HG02840 (cell line): ENCODE measurements around the gene TPD52L1.
"Not testable (repeated sequence)": the region's sequence is repeated elsewhere in the genome, so short reads cannot be mapped to it uniquely, and the experiment has no call there.

ENCODE experiments used
- ATAC-seq: cut with Tn5 transposase; IDR thresholded peaks from one replicate; pipeline ENCODE4 v1.9.1; 2021; ENCODE audit warnings: mild to moderate bottlenecking, moderate library complexity, moderate number of reproducible peaks; ENCODE audit not compliant: unreplicated experiment, low FRiP score

The TPD52L1 gene

GRCh38 chr6:125138083-125138482 lies 15.5 kb upstream of the TPD52L1 start:
- ATAC-seq, result no peak

- no peak for ATAC-seq
Observed at GRCh38 chr6:125140808-125141207, 12.8 kb upstream of the TPD52L1 start.

GRCh38 chr6:125142618-125143017 lies 11.0 kb upstream of the TPD52L1 start:
- ATAC-seq, result no peak

GRCh38 chr6:125144822-125145221 lies 8.8 kb upstream of the TPD52L1 start:
- ATAC-seq, result no peak

GRCh38 chr6:125149256-125150144 lies 4.1 kb upstream of the TPD52L1 start:
- no peak for ATAC-seq

GRCh38 chr6:125151700-125152099 lies 1.9 kb upstream of the TPD52L1 start:
- no peak for ATAC-seq

- no peak for ATAC-seq
Observed at GRCh38 chr6:125154118-125154760, 666 bp downstream of the TPD52L1 start.

- no peak for ATAC-seq
Observed at GRCh38 chr6:125154761-125155135, 1.2 kb downstream of the TPD52L1 start.

- ATAC-seq, result no peak
Observed at GRCh38 chr6:125155344-125155743, 1.8 kb downstream of the TPD52L1 start.

- no peak for ATAC-seq
Observed at GRCh38 chr6:125156496-125156895, 2.9 kb downstream of the TPD52L1 start.

GRCh38 chr6:125157280-125157679 lies 3.7 kb downstream of the TPD52L1 start:
- no peak for ATAC-seq

GRCh38 chr6:125157725-125158124 lies 4.2 kb downstream of the TPD52L1 start:
- no peak for ATAC-seq

GRCh38 chr6:125163339-125163738 lies 9.8 kb downstream of the TPD52L1 start:
- not testable (repeated sequence) for ATAC-seq

- no peak for ATAC-seq
Observed at GRCh38 chr6:125163811-125164210, 10.2 kb downstream of the TPD52L1 start.

GRCh38 chr6:125164696-125165095 lies 11.1 kb downstream of the TPD52L1 start:
- ATAC-seq, result no peak

GRCh38 chr6:125165256-125165655 lies 11.7 kb downstream of the TPD52L1 start:
- no peak for ATAC-seq

- no peak for ATAC-seq
Observed at GRCh38 chr6:125165776-125166175, 12.2 kb downstream of the TPD52L1 start.

GRCh38 chr6:125166711-125167110 lies 13.1 kb downstream of the TPD52L1 start:
- ATAC-seq, result no peak

GRCh38 chr6:125167579-125167978 lies 14.0 kb downstream of the TPD52L1 start:
- ATAC-seq, result no peak

GRCh38 chr6:125169058-125169457 lies 15.5 kb downstream of the TPD52L1 start:
- no peak for ATAC-seq

GRCh38 chr6:125169522-125169921 lies 15.9 kb downstream of the TPD52L1 start:
- ATAC-seq, result no peak

GRCh38 chr6:125170376-125170775 lies 16.8 kb downstream of the TPD52L1 start:
- no peak for ATAC-seq
